RWPE1 (cell line): ENCODE measurements around the gene PAX4.
"Not testable (repeated sequence)": the region's sequence is repeated elsewhere in the genome, so short reads cannot be mapped to it uniquely, and the experiment has no call there.

Experiments
- CTCF ChIA-PET: fragments of 350-600 bp; sonication (Branson Sonifier 250); formaldehyde crosslinking; extraction: SDS; loops from one replicate; lab custom pipeline; 2021; lab: Yijun Ruan, JAX
- POLR2A ChIA-PET: fragments of 400-600 bp; formaldehyde crosslinking; extraction: SDS; loops from one replicate; lab custom pipeline; 2020; ENCODE audit warnings: antibody characterized with exemption; ENCODE audit not compliant: low non-redundant PET; lab: Yijun Ruan, JAX
- DNase-seq: peaks from one replicate; pipeline ENCODE4 v3.0.0; 2012; ENCODE audit warnings: low spot score
- H3K27ac ChIP-seq: fragments of 450-650 bp; 2 replicates; pipeline ENCODE4 v1.5.1; 2017
- TF ChIP-seq, protein P1 (sequence below): fragments of 450-650 bp; conservative IDR thresholded peaks from 2 replicates; pipeline ENCODE4 v1.5.1; 2017; ENCODE audit warnings: low read depth, mild to moderate bottlenecking

Gene PAX4

DNA sequence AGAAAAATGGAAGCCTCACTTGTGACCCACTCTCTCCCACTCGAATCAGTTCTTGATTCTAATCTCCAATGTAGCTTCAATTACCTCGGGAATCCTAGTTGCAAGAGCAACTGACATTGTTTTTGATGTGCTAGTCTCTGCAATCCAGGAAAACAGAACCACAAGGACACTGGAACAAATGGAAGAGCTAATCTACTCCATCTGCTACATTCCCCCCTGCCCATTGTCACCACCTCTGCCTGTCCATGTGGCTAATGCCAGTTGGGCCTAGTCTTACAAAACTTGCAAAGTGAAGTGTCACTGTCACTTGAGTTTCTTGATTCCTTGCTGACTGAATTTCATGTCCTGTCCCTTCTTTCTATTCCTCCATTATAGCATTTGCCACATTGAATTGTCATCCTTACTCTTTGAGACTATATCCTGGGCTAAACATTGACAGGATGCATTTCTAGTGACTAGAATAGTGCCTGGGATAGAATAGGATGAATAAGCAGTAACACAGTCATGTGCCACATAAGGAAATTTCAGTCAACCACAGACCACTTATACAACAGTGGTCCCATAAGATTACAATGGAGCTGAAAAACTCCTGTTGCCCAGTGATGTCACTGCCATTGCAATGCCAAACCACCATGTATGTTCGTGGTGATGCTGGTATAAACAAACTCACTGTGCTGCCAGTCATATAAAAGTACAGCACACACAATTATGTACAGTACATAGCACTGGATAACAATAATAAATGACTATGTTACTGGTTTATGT is 46.0 kb downstream of the PAX4 start:
- TF ChIP-seq, protein P1, sequence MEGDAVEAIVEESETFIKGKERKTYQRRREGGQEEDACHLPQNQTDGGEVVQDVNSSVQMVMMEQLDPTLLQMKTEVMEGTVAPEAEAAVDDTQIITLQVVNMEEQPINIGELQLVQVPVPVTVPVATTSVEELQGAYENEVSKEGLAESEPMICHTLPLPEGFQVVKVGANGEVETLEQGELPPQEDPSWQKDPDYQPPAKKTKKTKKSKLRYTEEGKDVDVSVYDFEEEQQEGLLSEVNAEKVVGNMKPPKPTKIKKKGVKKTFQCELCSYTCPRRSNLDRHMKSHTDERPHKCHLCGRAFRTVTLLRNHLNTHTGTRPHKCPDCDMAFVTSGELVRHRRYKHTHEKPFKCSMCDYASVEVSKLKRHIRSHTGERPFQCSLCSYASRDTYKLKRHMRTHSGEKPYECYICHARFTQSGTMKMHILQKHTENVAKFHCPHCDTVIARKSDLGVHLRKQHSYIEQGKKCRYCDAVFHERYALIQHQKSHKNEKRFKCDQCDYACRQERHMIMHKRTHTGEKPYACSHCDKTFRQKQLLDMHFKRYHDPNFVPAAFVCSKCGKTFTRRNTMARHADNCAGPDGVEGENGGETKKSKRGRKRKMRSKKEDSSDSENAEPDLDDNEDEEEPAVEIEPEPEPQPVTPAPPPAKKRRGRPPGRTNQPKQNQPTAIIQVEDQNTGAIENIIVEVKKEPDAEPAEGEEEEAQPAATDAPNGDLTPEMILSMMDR = no peak
- ChIA-PET POLR2A (no interaction called here), CTCF (no interaction called here)
- H3K27ac ChIP-seq = no peak overlapping the region
- no peak for DNase-seq

- DNase-seq, POLR2A ChIA-PET, H3K27ac ChIP-seq, CTCF ChIA-PET: not testable (repeated sequence)
Observed at GRCh38 chr7:127568034-127568433, 49.9 kb downstream of the PAX4 start.

- POLR2A ChIA-PET = no interaction called here
- TF ChIP-seq, protein P1 = no peak
- H3K27ac ChIP-seq = no peak overlapping the region
- DNase-seq = no peak
- CTCF ChIA-PET = no interaction called here
Observed at GRCh38 chr7:127566242-127566641, 51.7 kb downstream of the PAX4 start.
